ENCODE measurements around the gene FTO. TPM values are rescaled to one million over a fixed set of nuclear protein-coding genes. Genes with fewer than 3 reads are reported as not detected.

FTO gene
- total RNA-seq, 4 donors from 2014 or later = 62.0 to 90.1 (median 75.1) TPM

DNA sequence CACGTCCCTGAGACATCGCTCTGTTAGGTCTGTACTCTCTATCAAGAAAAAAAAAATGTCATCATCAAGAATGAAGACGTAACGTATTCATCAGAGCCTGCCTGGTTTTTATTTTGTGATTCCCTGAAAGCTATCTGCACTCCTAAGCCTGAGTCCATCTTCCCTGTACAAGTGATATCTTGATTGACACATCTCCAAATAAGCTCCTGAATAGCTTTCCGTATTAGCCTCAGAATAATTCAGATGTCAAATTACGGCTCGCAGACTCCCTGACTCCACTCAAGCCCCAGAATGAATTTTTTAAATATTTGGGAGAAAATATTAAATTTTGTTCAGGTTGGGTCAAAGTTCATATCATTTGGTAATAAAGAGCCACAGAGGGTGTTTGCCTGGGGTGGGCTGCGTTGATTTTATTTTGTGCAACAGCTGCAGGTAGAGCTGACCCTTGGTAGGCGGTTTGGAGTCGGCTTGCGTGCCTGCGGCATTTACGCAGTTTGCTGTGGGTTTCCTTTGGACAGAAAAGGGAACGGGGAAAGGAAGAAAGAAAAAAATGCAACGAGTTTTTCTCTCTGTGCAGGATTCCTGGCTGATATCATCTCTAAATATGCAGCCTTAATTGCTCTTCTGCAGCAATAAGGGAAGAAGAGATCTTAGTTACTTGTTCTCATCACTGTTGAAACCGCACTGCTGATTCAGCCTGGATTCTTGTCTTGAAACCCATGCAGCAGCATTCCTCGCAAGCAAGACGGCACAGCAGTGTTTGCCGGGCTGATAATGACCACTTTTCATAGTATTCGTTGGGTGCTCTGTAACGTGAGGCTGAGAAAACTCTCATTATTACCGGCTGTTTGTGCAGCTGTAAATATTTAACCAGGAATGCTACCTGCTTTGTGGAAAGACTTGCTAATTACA, 467.9 kb downstream of the FTO start:
- H3K36me3 ChIP-seq = no peaks in the 10 kb centered on the region
- in situ Hi-C loops (cut with MboI; ENCODE audit: low sequenced_read_pairs in 4 of 4) = no loop called here

DNA sequence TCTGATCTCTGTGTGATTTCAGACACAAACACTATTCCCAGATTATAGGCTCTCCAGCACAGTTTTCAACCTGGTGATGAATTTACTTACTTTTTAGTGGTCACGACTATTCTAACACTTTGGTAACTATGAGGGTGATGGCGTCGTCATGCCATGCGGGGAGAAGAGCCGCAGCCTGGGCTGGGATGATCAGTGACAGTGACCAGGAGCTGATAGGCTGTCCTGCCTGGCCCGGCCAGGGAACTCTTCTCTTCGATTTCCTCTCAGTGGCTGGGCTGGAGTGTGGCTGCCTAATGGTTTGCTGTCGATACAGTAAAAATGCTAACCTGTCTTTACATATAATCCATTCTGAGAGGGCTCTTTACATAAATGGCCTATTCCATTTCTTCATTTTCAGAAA, 469.5 kb downstream of the FTO start:
- DNase-seq (no peak), ATAC-seq (no peak)
- TF ChIP-seq, protein P1, sequence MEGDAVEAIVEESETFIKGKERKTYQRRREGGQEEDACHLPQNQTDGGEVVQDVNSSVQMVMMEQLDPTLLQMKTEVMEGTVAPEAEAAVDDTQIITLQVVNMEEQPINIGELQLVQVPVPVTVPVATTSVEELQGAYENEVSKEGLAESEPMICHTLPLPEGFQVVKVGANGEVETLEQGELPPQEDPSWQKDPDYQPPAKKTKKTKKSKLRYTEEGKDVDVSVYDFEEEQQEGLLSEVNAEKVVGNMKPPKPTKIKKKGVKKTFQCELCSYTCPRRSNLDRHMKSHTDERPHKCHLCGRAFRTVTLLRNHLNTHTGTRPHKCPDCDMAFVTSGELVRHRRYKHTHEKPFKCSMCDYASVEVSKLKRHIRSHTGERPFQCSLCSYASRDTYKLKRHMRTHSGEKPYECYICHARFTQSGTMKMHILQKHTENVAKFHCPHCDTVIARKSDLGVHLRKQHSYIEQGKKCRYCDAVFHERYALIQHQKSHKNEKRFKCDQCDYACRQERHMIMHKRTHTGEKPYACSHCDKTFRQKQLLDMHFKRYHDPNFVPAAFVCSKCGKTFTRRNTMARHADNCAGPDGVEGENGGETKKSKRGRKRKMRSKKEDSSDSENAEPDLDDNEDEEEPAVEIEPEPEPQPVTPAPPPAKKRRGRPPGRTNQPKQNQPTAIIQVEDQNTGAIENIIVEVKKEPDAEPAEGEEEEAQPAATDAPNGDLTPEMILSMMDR (IDR thresholded peaks at IDR 0.05 in 4 of 5, conservative IDR thresholded peaks at IDR 0.05 in 1 of 5) = no peak
- Histone ChIP-seq H3K27ac (no peak overlapping the region), H3K36me3 (no peaks in the 10 kb centered on the region), H3K4me1 (no peaks in the 10 kb centered on the region), H3K27me3 (peaks cover 0 to 2% (median 0%) of the 10 kb centered on the region in 3 donors), H3K9me3 (no peaks in the 10 kb centered on the region), H3K4me3 (no peak overlapping the region)
- in situ Hi-C loops (cut with MboI; ENCODE audit: low sequenced_read_pairs in 4 of 4) = no loop called here
- intact Hi-C loops (cut with DNase I; ENCODE audit: low total_unique reads) = no loop called here

More for the DNA sequence above, 467.9 kb downstream of the FTO start:
- Histone ChIP-seq H3K27ac (no peak overlapping the region), H3K4me3 (no peak overlapping the region), H3K4me1 (no peaks in the 10 kb centered on the region), H3K9me3 (no peaks in the 10 kb centered on the region), H3K27me3 (peaks cover 0 to 2% (median 0%) of the 10 kb centered on the region in 3 donors)
- no peak for TF ChIP-seq POLR2A (IDR thresholded peaks at IDR 0.05)
- TF ChIP-seq, protein P1 (IDR thresholded peaks at IDR 0.05 in 4 of 5, conservative IDR thresholded peaks at IDR 0.05 in 1 of 5) = no peak
- DNase-seq (no peak), ATAC-seq (no peak)
- intact Hi-C loops (cut with DNase I; ENCODE audit: low total_unique reads) = no loop called here

DNA sequence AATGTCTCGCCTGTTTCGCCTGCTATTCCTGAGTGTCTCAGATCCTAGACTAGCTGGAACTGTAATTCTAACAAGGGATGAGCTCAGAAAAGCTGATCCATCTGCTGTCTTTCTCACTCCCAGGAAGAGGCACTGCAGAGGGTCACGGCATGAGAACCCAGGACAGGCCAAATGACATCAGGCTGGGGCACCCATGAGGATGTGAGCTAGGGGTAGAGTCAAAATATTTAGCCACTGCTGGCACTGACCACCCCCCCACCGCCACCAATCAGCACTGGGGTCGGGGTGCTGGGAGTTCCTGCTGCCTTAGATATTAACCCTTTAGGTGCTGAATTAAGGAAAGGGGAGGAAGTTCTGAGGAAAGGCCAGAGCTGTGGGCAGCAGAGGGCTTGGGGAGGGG, 470.2 kb downstream of the FTO start:
- ATAC-seq = no peak
- intact Hi-C loops (cut with DNase I; ENCODE audit: low total_unique reads) (no loop called here), in situ Hi-C loops (cut with MboI; ENCODE audit: low sequenced_read_pairs in 4 of 4) (no loop called here)
- Histone ChIP-seq H3K4me1 (no peaks in the 10 kb centered on the region), H3K27me3 (peaks cover 0 to 2% (median 0%) of the 10 kb centered on the region in 3 donors), H3K9me3 (no peaks in the 10 kb centered on the region), H3K4me3 (no peak overlapping the region), H3K36me3 (no peaks in the 10 kb centered on the region), H3K27ac (no peak overlapping the region)
- TF ChIP-seq, protein P1 (IDR thresholded peaks at IDR 0.05 in 4 of 5, conservative IDR thresholded peaks at IDR 0.05 in 1 of 5) = no peak
- TF ChIP-seq POLR2A (IDR thresholded peaks at IDR 0.05) = no peak
- no peak for DNase-seq

DNA sequence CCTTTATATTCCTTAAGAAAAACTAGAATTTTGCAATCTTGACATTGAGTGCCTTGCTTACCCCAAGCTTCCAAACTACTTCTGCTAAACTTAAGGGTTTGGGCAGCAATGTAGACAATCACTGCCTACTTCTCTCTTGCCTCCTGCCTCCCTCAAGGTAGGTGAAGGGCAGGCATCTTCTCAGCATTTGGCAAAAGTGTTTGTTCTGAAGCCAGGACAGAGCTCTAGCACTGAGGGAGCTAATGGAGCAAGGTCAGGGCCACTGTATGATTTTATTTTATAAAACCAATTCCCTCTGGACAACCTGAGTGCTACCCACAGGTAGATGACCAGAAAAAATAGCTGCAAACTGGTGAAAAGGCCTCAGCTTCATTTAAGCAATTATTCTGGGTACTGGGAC, 470.8 kb downstream of the FTO start:
- ATAC-seq = no peak
- Histone ChIP-seq H3K4me1 (no peaks in the 10 kb centered on the region), H3K27me3 (no peaks in the 10 kb centered on the region), H3K27ac (no peak overlapping the region), H3K9me3 (no peaks in the 10 kb centered on the region), H3K36me3 (no peaks in the 10 kb centered on the region), H3K4me3 (no peak overlapping the region)
- no peak for TF ChIP-seq POLR2A (IDR thresholded peaks at IDR 0.05)
- TF ChIP-seq, protein P1 (IDR thresholded peaks at IDR 0.05 in 4 of 5, conservative IDR thresholded peaks at IDR 0.05 in 1 of 5) = no peak
- intact Hi-C loops (cut with DNase I; ENCODE audit: low total_unique reads) = no loop called here
- DNase-seq = no peak
- in situ Hi-C loops (cut with MboI; ENCODE audit: low sequenced_read_pairs in 4 of 4) = loop anchor here in 1 of 4 donors (25.0 kb wide), 1 partner anchor 763 kb away; the partner anchor contains the start of gene IRX5

Measured in gastrocnemius medialis (tissue), 4 donors.